Erythroblast (primary cell): ENCODE measurements around the gene MEX3C.

Source experiments
- GATA1 ChIP-seq: IDR thresholded peaks from 2 replicates; pipeline ENCODE4 v1.6.1; 2011; ENCODE audit warnings: low read depth, mild to moderate bottlenecking, control low read depth, low read length, moderate library complexity
- POLR2A ChIP-seq: IDR thresholded peaks from 2 replicates; pipeline ENCODE4 v1.6.1; 2011; ENCODE audit warnings: mild to moderate bottlenecking, low read length

DNA sequence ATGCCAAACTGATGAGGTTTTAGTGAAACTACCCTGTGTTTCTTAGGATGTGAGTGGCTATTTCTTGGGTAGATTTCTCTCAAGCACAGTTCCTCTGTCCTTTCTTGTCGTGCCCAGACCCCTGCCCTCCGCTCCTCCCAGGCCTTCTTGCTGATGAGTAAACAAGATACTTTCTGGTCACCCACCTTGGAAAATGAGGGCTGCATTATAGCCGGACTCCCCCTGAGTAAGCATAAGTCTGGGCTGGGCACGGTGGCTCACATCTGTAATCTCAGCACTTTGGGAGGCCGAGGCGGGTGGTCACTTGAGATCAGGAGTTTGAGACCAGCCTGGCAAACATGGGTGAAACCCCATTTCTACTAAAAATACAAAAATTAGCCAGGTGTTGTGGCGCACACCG is 58.5 kb downstream of the MEX3C start:
- TF ChIP-seq POLR2A, result no peak
- TF ChIP-seq GATA1, result no peak
